IMR-90 (cell line): ENCODE results near the gene POLD3. TPM values are rescaled to one million over a fixed set of nuclear protein-coding genes. Genes with fewer than 3 reads are reported as not detected.
A peak's percentile ranks its signal among the peaks of the same experiment; 100 is the strongest.

Source experiments
- ATAC-seq: fragments of 200-7000 bp; cut with Tn5 transposase; 2 replicates; pipeline ENCODE4 v1.9.1; 2020; ENCODE audit warnings: low read depth, mild to moderate bottlenecking, moderate library complexity
- BruUV-seq: library from RNA; stranded (reverse); fragments of 400-500 nt; replicated peaks from 2 replicates; lab custom pipeline; 2021; lab: Mats Ljungman, UMichigan
- CTCF ChIA-PET: fragments of 300-600 bp; formaldehyde crosslinking; extraction: SDS; loops from one replicate; lab custom pipeline; 2021; ENCODE audit warnings: antibody characterized with exemption; lab: Yijun Ruan, JAX
- POLR2A ChIA-PET: fragments of 300-600 bp; sonication (Branson Sonifier 250); formaldehyde crosslinking; loops from one replicate; lab custom pipeline; 2022; ENCODE audit warnings: antibody characterized with exemption; ENCODE audit not compliant: unreplicated experiment; lab: Charles Lee
- DNase-seq: peaks from one replicate; pipeline ENCODE4 v3.0.0; 2013
- H2AFZ ChIP-seq: replicated peaks from 2 replicates; pipeline ENCODE3; 2013; ENCODE audit warnings: low read length, mild to moderate bottlenecking; ENCODE audit not compliant: poor library complexity
- H2AK5ac ChIP-seq: 2 replicates; pipeline ENCODE4 v1.6.1; 2013; ENCODE audit warnings: low read depth, low read length, inconsistent platforms
- H2AK9ac ChIP-seq: replicated peaks from 2 replicates; pipeline ENCODE3; 2013; ENCODE audit warnings: mild to moderate bottlenecking, low read depth, low read length, moderate library complexity; ENCODE audit not compliant: poor library complexity
- H2BK120ac ChIP-seq: 2 replicates; pipeline ENCODE4 v1.6.1; 2013; ENCODE audit warnings: low read depth, low read length, inconsistent platforms
- H2BK15ac ChIP-seq: 3 replicates; pipeline ENCODE4 v1.6.1; 2013; ENCODE audit warnings: low read depth, low read length, inconsistent platforms
- H2BK20ac ChIP-seq: 2 replicates; pipeline ENCODE4 v1.6.1; 2013; ENCODE audit warnings: low read depth, mild to moderate bottlenecking, inconsistent platforms, low read length, moderate library complexity
- H2BK5ac ChIP-seq: 2 replicates; pipeline ENCODE4 v1.6.1; 2013; ENCODE audit warnings: mild to moderate bottlenecking, low read depth, low read length, inconsistent platforms; ENCODE audit not compliant: poor library complexity, severe bottlenecking
- H3K14ac ChIP-seq: replicated peaks from 2 replicates; pipeline ENCODE4 v1.6.1; 2013; ENCODE audit warnings: low read depth, low read length, inconsistent platforms
- H3K18ac ChIP-seq: 2 replicates; pipeline ENCODE4 v1.6.1; 2013; ENCODE audit warnings: low read depth, low read length, control low read depth
- H3K23ac ChIP-seq: 2 replicates; pipeline ENCODE4 v1.6.1; 2013; ENCODE audit warnings: low read depth, low read length, inconsistent platforms
- H3K27ac ChIP-seq: 2 replicates; pipeline ENCODE4 v1.5.1; 2013; ENCODE audit warnings: mild to moderate bottlenecking, control low read depth, low read length; ENCODE audit not compliant: insufficient read depth
- H3K27me3 ChIP-seq: 2 replicates; pipeline ENCODE4 v1.6.1; 2013; ENCODE audit warnings: low read length; ENCODE audit not compliant: control insufficient read depth, insufficient read depth
- H3K36me3 ChIP-seq: 2 replicates; pipeline ENCODE4 v1.6.1; 2013; ENCODE audit warnings: low read length, mixed read lengths; ENCODE audit not compliant: control insufficient read depth, insufficient read depth
- H3K4ac ChIP-seq: 2 replicates; pipeline ENCODE4 v1.6.1; 2013; ENCODE audit warnings: low read depth, low read length, inconsistent platforms
- H3K4me1 ChIP-seq: 2 replicates; pipeline ENCODE4 v1.6.1; 2013; ENCODE audit warnings: low read length, mixed read lengths; ENCODE audit not compliant: control insufficient read depth, insufficient read depth
- H3K4me2 ChIP-seq: 2 replicates; pipeline ENCODE4 v1.6.1; 2013; ENCODE audit warnings: low read depth, mild to moderate bottlenecking, control low read depth, low read length, moderate library complexity
- H3K4me3 ChIP-seq: 2 replicates; pipeline ENCODE4 v1.5.1; 2013; ENCODE audit warnings: low read depth, mild to moderate bottlenecking, control low read depth, low read length, moderate library complexity; ENCODE audit not compliant: insufficient read depth
- H3K56ac ChIP-seq: 2 replicates; pipeline ENCODE4 v1.6.1; 2013; ENCODE audit warnings: low read length, inconsistent platforms; ENCODE audit not compliant: insufficient read depth; ENCODE audit errors: extremely low read depth
- H3K79me1 ChIP-seq, 2 experiments: 2 replicates each; pipeline ENCODE4 v1.6.1; 2013; ENCODE audit warnings: low read length in 2 of 2, inconsistent platforms in 1 of 2, low read depth in 1 of 2
- H3K9ac ChIP-seq: 2 replicates; pipeline ENCODE4 v1.6.1; 2013; ENCODE audit warnings: low read depth, low read length, control low read depth
- H3K9me1 ChIP-seq: 2 replicates; pipeline ENCODE4 v1.6.1; 2013; ENCODE audit warnings: low read length, inconsistent platforms; ENCODE audit not compliant: insufficient read depth
- H3K9me3 ChIP-seq: 2 replicates; pipeline ENCODE4 v1.6.1; 2013; ENCODE audit warnings: low read length; ENCODE audit not compliant: control insufficient read depth, insufficient read depth
- H4K20me1 ChIP-seq: 2 replicates; pipeline ENCODE4 v1.6.1; 2013; ENCODE audit warnings: low read length, inconsistent platforms; ENCODE audit not compliant: insufficient read depth
- H4K5ac ChIP-seq: 2 replicates; pipeline ENCODE4 v1.6.1; 2013; ENCODE audit warnings: mild to moderate bottlenecking, low read depth, low read length, control low read depth
- H4K8ac ChIP-seq, 2 experiments: 2 replicates each; pipeline ENCODE4 v1.6.1; 2013; ENCODE audit warnings: low read depth in 2 of 2, low read length in 2 of 2, control low read depth in 1 of 2, inconsistent platforms in 1 of 2
- H4K91ac ChIP-seq: 2 replicates; pipeline ENCODE4 v1.6.1; 2013; ENCODE audit warnings: low read depth, low read length, inconsistent platforms; ENCODE audit not compliant: insufficient read depth
- CHD1 ChIP-seq: IDR thresholded peaks from 2 replicates; pipeline ENCODE4 v1.6.1; 2012; ENCODE audit warnings: low read depth, low read length, improper control_type of control experiment
- MXI1 ChIP-seq: IDR thresholded peaks from 2 replicates; pipeline ENCODE4 v1.6.1; 2012; ENCODE audit warnings: low read depth, mild to moderate bottlenecking, low read length, moderate library complexity, borderline replicate concordance
- WGBS, 2 experiments: methylation state at CpG; one replicate each; pipeline versions ENCODE4 v1.1.5 to v1.1.7; 2013; ENCODE audit warnings: missing lambda C conversion rate in 2 of 2; ENCODE audit not compliant: insufficient read length in 1 of 2; ENCODE audit errors: extremely low coverage in 2 of 2; 5-methylcytosine and 5-hydroxymethylcytosine counted together
- dilution Hi-C: fragments of 300-500 bp; cut with HindIII; formaldehyde crosslinking; loops from one replicate; pipeline ENCODE4 v1.14.3; 2018; ENCODE audit warnings: low sequenced_read_pairs; ENCODE audit not compliant: unreplicated experiment
- in situ Hi-C: fragments of 300-500 bp; cut with MboI; formaldehyde crosslinking; loops from 3 replicates; pipeline ENCODE4 v1.14.3; 2019; ENCODE audit warnings: low sequenced_read_pairs, inconsistent platforms, mixed read lengths
- intact Hi-C: fragments of 100-400 bp; cut with micrococcal nuclease; formaldehyde crosslinking; loops from 2 replicates; pipeline ENCODE4 v1.10.0; 2022
- polyA plus RNA-seq, 3 experiments: library from polyadenylated mRNA; depleted of rRNA; stranded (reverse); fragments of >200 nt; gene quantifications; 2 replicates each; pipeline ENCODE4 v1.2.3, GENCODE V29; 2012; ENCODE audit warnings: low replicate concordance in 1 of 3
- total RNA-seq: library from RNA; depleted of rRNA; stranded (reverse); fragments of >200 nt; gene quantifications from 2 replicates; pipeline ENCODE4 v1.2.3, GENCODE V29; 2012

Gene POLD3
- total and polyA plus RNA-seq, 2 of the 4 experiments (the other 2 are of a cell fraction) = 9.1 to 9.2 TPM

GRCh38 chr11:74612877-74613276 lies 20.5 kb downstream of the POLD3 start:
- Histone ChIP-seq H3K4me2 (no peak overlapping the region), H3K18ac (peak overlapping the region; percentile 97; the same call in 1 of the 2 replicates), H3K4ac (peak overlapping the region; percentile 3; the same call in 1 of the 2 replicates), H3K79me1 (peaks cover 6 to 15% of the 10 kb centered on the region in 2 experiments; a peak in 3 of 4 replicates), H2BK5ac (peak overlapping the region; percentile 96), H4K5ac (peak overlapping the region; percentile 78; the same call in 1 of the 2 replicates), H2BK15ac (no peak overlapping the region), H4K91ac (0 out of 2 replicates have a peak overlapping the region, but pooled peaks have one; percentile 0), H2BK20ac (0 out of 2 replicates have a peak overlapping the region, but pooled peaks have one; percentile 15), H2AK9ac (no peak overlapping the region), H3K9ac (no peak overlapping the region), H3K9me1 (0 out of 2 replicates have a peak, but pooled peaks cover 2% of the 10 kb centered on the region), H3K4me1 (peaks cover 8% of the 10 kb centered on the region), H3K9me3 (no peaks in the 10 kb centered on the region), H3K23ac (peak overlapping the region; percentile 0; the same call in 1 of the 2 replicates), H3K56ac (no peak overlapping the region), H4K20me1 (no peaks in the 10 kb centered on the region), H2BK120ac (peak overlapping the region; percentile 21; the same call in 1 of the 2 replicates), H3K4me3 (no peak overlapping the region), H3K14ac (no peak overlapping the region), H3K36me3 (peaks cover 7% of the 10 kb centered on the region; the same call in 1 of the 2 replicates), H2AFZ (no peak overlapping the region), H3K27me3 (no peaks in the 10 kb centered on the region), H4K8ac (peak overlapping the region in 1 of 2 experiments; percentile 1; a peak in 1 of 4 replicates), H2AK5ac (no peak overlapping the region), H3K27ac (no peak overlapping the region)
- ATAC-seq = peak; percentile 52
- ChIA-PET POLR2A (no interaction called here), CTCF (no interaction called here)
- in situ Hi-C loops (loop anchor here (5.0 to 25.0 kb wide), 2 partner anchors 114 to 249 kb away; no protein-coding TSS in a partner anchor), dilution Hi-C loops (loop anchor here (25.0 kb wide), 1 partner anchor 124 kb away; the partner anchor contains the start of genes CHRDL2 and RNF169), intact Hi-C loops (loop anchor here (10.0 kb wide), 1 partner anchor 262 kb away; no protein-coding TSS in a partner anchor)
- TF ChIP-seq CHD1 = no peak
- no peak for TF ChIP-seq MXI1
- no TSS peak for BruUV-seq
- 89% methylated on average over 1 of the region's 3 CpGs; no CpG with 5 or more reads in 1 of the 2 experiments for whole genome bisulfite sequencing, 2 experiments
- DNase-seq = peak; percentile 50
